Measurements from ENCODE around the gene SLC37A4.

GRCh38 chr11:119021631-119022030, 9.0 kb downstream of the SLC37A4 start:
- TF ChIP-seq RFX5 (IDR thresholded peaks at IDR 0.05; ENCODE audit: borderline replicate concordance, low read depth, low read length): no peak
- no peak for TF ChIP-seq CTCF (IDR thresholded peaks at IDR 0.05; ENCODE audit: control extremely low read depth in 1 of 3, insufficient read depth in 1 of 3, low read depth in 1 of 3, low read length in 3 of 3)
- TF ChIP-seq RAD21 (IDR thresholded peaks at IDR 0.05 in 1 of 2, conservative IDR thresholded peaks at IDR 0.05 in 1 of 2; ENCODE audit: low read depth in 2 of 2, low read length in 2 of 2): no peak
- no peak for TF ChIP-seq SRF (IDR thresholded peaks at IDR 0.05; ENCODE audit: low read depth, low read length)
- TF ChIP-seq BCL11A (IDR thresholded peaks at IDR 0.05; ENCODE audit: low read depth in 2 of 2, low read length in 2 of 2): no peak
- no peak for TF ChIP-seq TEAD4 (IDR thresholded peaks at IDR 0.05; ENCODE audit: low read depth, low read length)
- no peak for TF ChIP-seq TAF1 (IDR thresholded peaks at IDR 0.05; ENCODE audit: low read depth, low read length)
- TF ChIP-seq SP1 (IDR thresholded peaks at IDR 0.05; ENCODE audit: low read depth, low read length): no peak
- no peak for TF ChIP-seq MAFK (IDR thresholded peaks at IDR 0.05; ENCODE audit: low read depth, low read length)
- no peak for TF ChIP-seq HDAC6 (IDR thresholded peaks at IDR 0.05; ENCODE audit: low read depth, low read length)
- TF ChIP-seq EZH2 (IDR thresholded peaks at IDR 0.05; ENCODE audit: low read depth, low read length, severe bottlenecking): no peak
- TF ChIP-seq SIN3A (conservative IDR thresholded peaks at IDR 0.05 in 1 of 2, IDR thresholded peaks at IDR 0.05 in 1 of 2; ENCODE audit: low read depth in 1 of 2, low read length in 2 of 2): no peak
